B cell (primary cell): ENCODE data around the gene KLF12. TPM values are rescaled to one million over a fixed set of nuclear protein-coding genes. Genes with fewer than 3 reads are reported as not detected.

Experiments
- ATAC-seq: fragments of 200-7000 bp; cut with Tn5 transposase; one replicate; pipeline ENCODE4 v1.10.0; 2021; ENCODE audit warnings: low read depth, mild to moderate bottlenecking, moderate number of reproducible peaks, moderate library complexity
- CTCF ChIA-PET: fragments of 350-600 bp; sonication (Branson Sonifier 250); formaldehyde crosslinking; loops from one replicate; lab custom pipeline; 2021; ENCODE audit warnings: antibody characterized with exemption, inconsistent platforms; lab: Charles Lee
- POLR2A ChIA-PET: fragments of 350-600 bp; sonication (Branson Sonifier 250); formaldehyde crosslinking; loops from one replicate; lab custom pipeline; 2021; ENCODE audit warnings: antibody characterized with exemption; lab: Charles Lee
- DNase-seq: peaks from one replicate; pipeline ENCODE4 v3.0.0; 2013
- H2AFZ ChIP-seq: 2 replicates; pipeline ENCODE4 v1.6.1; 2012; ENCODE audit warnings: mild to moderate bottlenecking, low read depth, low read length; ENCODE audit not compliant: insufficient read depth, poor library complexity, severe bottlenecking
- H3K27ac ChIP-seq, 2 donors: 1 replicate in 1 of 2; 2 replicates in 1 of 2; pipeline ENCODE4 v1.5.1; 2012 to 2013; ENCODE audit warnings: low read length in 2 of 2, mild to moderate bottlenecking in 2 of 2, moderate library complexity in 1 of 2
- H3K27me3 ChIP-seq, 4 experiments: fragments of 200-600 bp in 1 of 4; sonication (generic) in 1 of 4; replicated peaks in 1 of 4; 1 replicate in 2 of 4; 2 replicates in 2 of 4; pipeline versions ENCODE4 v1.6.1 to v1.7.0; 2013 to 2016; ENCODE audit warnings: low read length in 3 of 4, mild to moderate bottlenecking in 2 of 4, mixed read lengths in 1 of 4, moderate library complexity in 1 of 4; ENCODE audit not compliant: insufficient read depth in 4 of 4, control insufficient read depth in 3 of 4; ENCODE audit errors: control extremely low read depth in 1 of 4
- H3K36me3 ChIP-seq, 2 experiments: replicated peaks in 1 of 2; 1 replicate in 1 of 2; 2 replicates in 1 of 2; pipeline versions ENCODE4 v1.6.1 to v1.7.1; 2013; ENCODE audit warnings: low read length in 1 of 2; ENCODE audit not compliant: insufficient read depth in 2 of 2, control insufficient read depth in 1 of 2; ENCODE audit errors: control extremely low read depth in 1 of 2, extremely low read depth in 1 of 2
- H3K4me1 ChIP-seq, 2 donors: fragments of 200-600 bp in 1 of 2; sonication (generic) in 1 of 2; 1 replicate in 1 of 2; 2 replicates in 1 of 2; pipeline versions ENCODE4 v1.5.1 to v1.6.1; 2013 to 2017; ENCODE audit warnings: low read length in 2 of 2; ENCODE audit not compliant: control insufficient read depth in 2 of 2, insufficient read depth in 2 of 2
- H3K4me2 ChIP-seq: replicated peaks from 2 replicates; pipeline ENCODE3; 2012; ENCODE audit warnings: mild to moderate bottlenecking, low read depth, low read length; ENCODE audit not compliant: poor library complexity, severe bottlenecking
- H3K4me3 ChIP-seq, 5 experiments: fragments of 200-600 bp in 1 of 5; sonication (generic) in 1 of 5; 1 replicate in 3 of 5; 2 replicates in 2 of 5; pipeline versions ENCODE4 v1.5.1 to v1.7.0; 2011 to 2016; ENCODE audit warnings: low read length in 4 of 5, mild to moderate bottlenecking in 4 of 5, low read depth in 2 of 5, control low read depth in 1 of 5, moderate library complexity in 1 of 5; ENCODE audit not compliant: insufficient read depth in 1 of 5; ENCODE audit errors: control extremely low read depth in 1 of 5, extremely low read depth in 1 of 5
- H3K79me2 ChIP-seq: fragments of 200-600 bp; sonication (generic); one replicate; pipeline ENCODE4 v1.6.0; 2016; ENCODE audit warnings: low read length; ENCODE audit not compliant: control insufficient read depth, insufficient read depth
- H3K9ac ChIP-seq: fragments of 200-600 bp; sonication (generic); 2 replicates; pipeline ENCODE4 v1.6.1; 2017; ENCODE audit warnings: mild to moderate bottlenecking, low read length, moderate library complexity
- H3K9me3 ChIP-seq, 3 donors: one replicate each; pipeline versions ENCODE4 v1.6.1 to v1.7.1; 2013; ENCODE audit warnings: low read length in 2 of 3; ENCODE audit not compliant: control insufficient read depth in 2 of 3, insufficient read depth in 1 of 3; ENCODE audit errors: control extremely low read depth in 1 of 3
- H4K20me1 ChIP-seq: 2 replicates; pipeline ENCODE4 v1.6.0; 2012; ENCODE audit warnings: mild to moderate bottlenecking, low read length; ENCODE audit not compliant: insufficient read depth, control insufficient read depth, poor library complexity, severe bottlenecking
- H3K27ac Mint-ChIP-seq: one replicate; pipeline ENCODE4 v1.8.0; 2021; ENCODE audit warnings: mixed read lengths
- H3K27me3 Mint-ChIP-seq: one replicate; pipeline ENCODE4 v1.8.0; 2021; ENCODE audit warnings: mixed read lengths
- H3K4me1 Mint-ChIP-seq: one replicate; pipeline ENCODE4 v1.8.0; 2021; ENCODE audit warnings: mixed read lengths
- H3K4me3 Mint-ChIP-seq: one replicate; pipeline ENCODE4 v1.8.0; 2021; ENCODE audit warnings: mixed read lengths
- H3K9me3 Mint-ChIP-seq: one replicate; pipeline ENCODE4 v1.8.0; 2022; ENCODE audit warnings: mixed read lengths; ENCODE audit not compliant: insufficient read depth
- EZH2 ChIP-seq: IDR thresholded peaks from 2 replicates; pipeline ENCODE4 v1.6.1; 2012; ENCODE audit warnings: borderline replicate concordance, low read depth, mild to moderate bottlenecking, moderate library complexity, low read length; ENCODE audit not compliant: insufficient read depth, poor library complexity, severe bottlenecking
- WGBS: methylation state at CpG from one replicate; pipeline ENCODE4 v1.1.5; 2013; ENCODE audit warnings: missing lambda C conversion rate; ENCODE audit not compliant: insufficient coverage; 5-methylcytosine and 5-hydroxymethylcytosine counted together
- intact Hi-C: fragments of 100-400 bp; cut with micrococcal nuclease; formaldehyde crosslinking; loops from one replicate; pipeline ENCODE4 v1.10.0; 2022
- polyA plus RNA-seq: library from polyadenylated mRNA; depleted of rRNA; stranded (reverse); fragments of >200 nt; gene quantifications from 2 replicates; pipeline ENCODE4 v1.2.3, GENCODE V29; 2012
- total RNA-seq, 2 donors: library from RNA; stranded (reverse); fragments of 120-200 nt in 1 of 2; gene quantifications; 1 replicate in 1 of 2; 2 replicates in 1 of 2; pipeline versions ENCODE4 v1.2.3 to v1.2.4, GENCODE V29; 2013 to 2022
- TF ChIP-seq, protein P1 (sequence below): fragments of 200-600 bp; IDR thresholded peaks from one replicate; pipeline ENCODE4 v1.8.0; 2022; ENCODE audit warnings: antibody characterized with exemption, mild to moderate bottlenecking

The KLF12 gene
- total and polyA plus RNA-seq, 2 donors (not counting 1 experiment from before 2014, with no cell fraction given), result 6.7 to 55.7 TPM

DNA sequence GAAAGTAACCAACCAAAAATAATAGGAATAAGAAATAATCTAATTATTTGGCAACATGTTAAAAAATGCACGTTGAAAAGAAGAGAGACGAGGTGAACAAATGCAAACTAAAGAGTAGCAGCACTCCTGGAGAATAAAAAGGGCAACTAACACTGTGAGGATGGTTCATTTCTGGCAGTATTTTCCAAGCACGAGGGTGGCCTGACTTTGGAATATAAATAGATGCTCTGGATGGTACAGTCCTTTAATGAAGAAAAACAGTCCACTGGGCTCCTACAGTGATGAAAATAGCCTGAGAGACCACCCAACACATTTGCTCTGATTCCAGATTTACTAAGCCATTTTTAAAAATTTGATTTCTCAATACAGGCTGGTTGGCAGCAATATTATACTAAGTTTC is 17.7 kb upstream of the KLF12 start:
- Mint-ChIP-seq H3K4me3 (no peak overlapping the region), H3K9me3 (no peaks in the 10 kb centered on the region)
- intact Hi-C loops, result no loop called here

DNA sequence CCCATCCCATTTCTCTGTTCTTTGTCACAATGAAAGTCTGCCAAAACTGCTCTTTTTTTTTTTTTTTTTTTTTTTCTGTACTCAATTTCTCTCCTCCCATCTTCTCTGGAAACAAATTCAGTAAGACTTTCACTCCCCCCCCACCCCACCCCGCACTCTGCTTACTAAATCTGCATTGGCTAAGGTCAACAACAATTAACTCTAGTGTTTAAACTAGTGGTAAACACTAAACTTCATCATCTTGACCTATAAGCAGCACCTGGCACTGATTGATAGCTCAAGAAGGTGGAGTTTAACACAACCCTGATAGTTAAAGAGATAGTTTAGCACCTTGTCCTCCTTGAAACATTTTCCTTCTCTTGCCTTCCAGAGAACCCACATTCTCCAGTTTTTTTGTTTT is 14.1 kb upstream of the KLF12 start:
- DNase-seq (no peak), ATAC-seq (no peak)
- intact Hi-C loops, result no loop called here
- no peak overlapping the region for H3K4me3 ChIP-seq
- CTCF ChIA-PET, result no interaction called here
- no peaks in the 10 kb centered on the region for H3K9me3 Mint-ChIP-seq
- H3K27me3 Mint-ChIP-seq, result no peaks in the 10 kb centered on the region
- peaks cover 0 to 3% (median 0%) of the 10 kb centered on the region in 4 experiments for H3K27me3 ChIP-seq
- H3K79me2 ChIP-seq, result no peaks in the 10 kb centered on the region
- no CpG with 5 or more reads among the region's 1 CpG for WGBS
- no peak overlapping the region for H3K9ac ChIP-seq
- H3K36me3 ChIP-seq, result no peaks in the 10 kb centered on the region
- POLR2A ChIA-PET, result no interaction called here
- H3K4me3 Mint-ChIP-seq, result no peak overlapping the region
- no peak overlapping the region for H2AFZ ChIP-seq
- TF ChIP-seq EZH2, result no peak
- TF ChIP-seq, protein P1, sequence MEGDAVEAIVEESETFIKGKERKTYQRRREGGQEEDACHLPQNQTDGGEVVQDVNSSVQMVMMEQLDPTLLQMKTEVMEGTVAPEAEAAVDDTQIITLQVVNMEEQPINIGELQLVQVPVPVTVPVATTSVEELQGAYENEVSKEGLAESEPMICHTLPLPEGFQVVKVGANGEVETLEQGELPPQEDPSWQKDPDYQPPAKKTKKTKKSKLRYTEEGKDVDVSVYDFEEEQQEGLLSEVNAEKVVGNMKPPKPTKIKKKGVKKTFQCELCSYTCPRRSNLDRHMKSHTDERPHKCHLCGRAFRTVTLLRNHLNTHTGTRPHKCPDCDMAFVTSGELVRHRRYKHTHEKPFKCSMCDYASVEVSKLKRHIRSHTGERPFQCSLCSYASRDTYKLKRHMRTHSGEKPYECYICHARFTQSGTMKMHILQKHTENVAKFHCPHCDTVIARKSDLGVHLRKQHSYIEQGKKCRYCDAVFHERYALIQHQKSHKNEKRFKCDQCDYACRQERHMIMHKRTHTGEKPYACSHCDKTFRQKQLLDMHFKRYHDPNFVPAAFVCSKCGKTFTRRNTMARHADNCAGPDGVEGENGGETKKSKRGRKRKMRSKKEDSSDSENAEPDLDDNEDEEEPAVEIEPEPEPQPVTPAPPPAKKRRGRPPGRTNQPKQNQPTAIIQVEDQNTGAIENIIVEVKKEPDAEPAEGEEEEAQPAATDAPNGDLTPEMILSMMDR, result no peak
- H4K20me1 ChIP-seq, result no peaks in the 10 kb centered on the region
- H3K27ac ChIP-seq, result no peak overlapping the region
- H3K4me1 Mint-ChIP-seq, result no peaks in the 10 kb centered on the region
- H3K27ac Mint-ChIP-seq, result no peak overlapping the region
- H3K4me2 ChIP-seq, result no peak overlapping the region
- no peaks in the 10 kb centered on the region for H3K4me1 ChIP-seq
- H3K9me3 ChIP-seq, result no peaks in the 10 kb centered on the region

More for the DNA sequence above, 17.7 kb upstream of the KLF12 start:
- ATAC-seq, result no peak
- Histone ChIP-seq H3K4me3 (no peak overlapping the region), H3K9ac (no peak overlapping the region), H3K4me2 (no peak overlapping the region), H3K27ac (no peak overlapping the region), H3K4me1 (no peaks in the 10 kb centered on the region), H2AFZ (no peak overlapping the region), H3K27me3 (no peaks in the 10 kb centered on the region), H3K9me3 (no peaks in the 10 kb centered on the region), H3K79me2 (no peaks in the 10 kb centered on the region), H3K36me3 (no peaks in the 10 kb centered on the region), H4K20me1 (no peaks in the 10 kb centered on the region)
- H3K27ac Mint-ChIP-seq, result no peak overlapping the region
- CTCF ChIA-PET, result interaction anchor here (1.2 kb wide), 1 partner anchor 15 kb away, joined by 4 read pairs; no protein-coding TSS in a partner anchor
- H3K4me1 Mint-ChIP-seq, result no peaks in the 10 kb centered on the region
- DNase-seq, result no peak
- TF ChIP-seq EZH2, result no peak
- TF ChIP-seq, protein P1, result no peak
- POLR2A ChIA-PET, result no interaction called here
- WGBS, result no CpG with 5 or more reads among the region's 3 CpGs
- H3K27me3 Mint-ChIP-seq, result peaks cover 3% of the 10 kb centered on the region
